HepG2 (cell line): ENCODE data around the gene NEU4. TPM values are rescaled to one million over a fixed set of nuclear protein-coding genes. Genes with fewer than 3 reads are reported as not detected.

Experiments used
- ATAC-seq: fragments of 200-7000 bp; cut with Tn5 transposase; 3 replicates; pipeline ENCODE4 v1.9.1; 2020; ENCODE audit warnings: mild to moderate bottlenecking, moderate library complexity
- BruUV-seq: library from RNA; stranded (reverse); fragments of 400-500 nt; replicated peaks from 2 replicates; lab custom pipeline; 2021; lab: Mats Ljungman, UMichigan
- CTCF ChIA-PET: fragments of 300-600 bp; formaldehyde crosslinking; extraction: SDS; loops from one replicate; lab custom pipeline; 2021; ENCODE audit warnings: low total read pairs, inconsistent platforms, low intra/inter-chr PET ratio; lab: Yijun Ruan, JAX
- POLR2A ChIA-PET: fragments of 350-600 bp; sonication (Branson Sonifier 250); formaldehyde crosslinking; loops from one replicate; lab custom pipeline; 2020; ENCODE audit warnings: antibody characterized with exemption, inconsistent platforms; lab: Yijun Ruan, JAX
- DNase-seq: peaks from one replicate; pipeline ENCODE4 v3.0.0-alpha.2; 2015; ENCODE audit warnings: low spot score
- FAIRE-seq: peaks from 3 replicates; lab custom pipeline; 2011; peaks lifted over from hg19 to GRCh38; lab: Jason Lieb, UNC
- H2AFZ ChIP-seq: one replicate; pipeline ENCODE4 v1.6.1; 2011; ENCODE audit warnings: low read length, inconsistent platforms
- H3K27ac ChIP-seq: fragments of 300-600 bp; 3 replicates; pipeline ENCODE4 v1.8.0; 2011; ENCODE audit warnings: mixed run types, mild to moderate bottlenecking, mixed read lengths, low read length, inconsistent platforms; ENCODE audit not compliant: insufficient read depth; ENCODE audit errors: extremely low read length
- H3K27me3 ChIP-seq, 2 experiments: fragments of 200-600 bp in 1 of 2; 2 replicates in 1 of 2; 3 replicates in 1 of 2; pipeline versions ENCODE4 v1.6.0 to v1.8.0; 2011; ENCODE audit warnings: low read length in 2 of 2, mild to moderate bottlenecking in 2 of 2, moderate library complexity in 2 of 2, inconsistent platforms in 1 of 2; ENCODE audit not compliant: insufficient read depth in 2 of 2, control insufficient read depth in 1 of 2
- H3K36me3 ChIP-seq, 2 experiments: fragments of 200-600 bp in 1 of 2; replicated peaks in 1 of 2; 2 replicates in 1 of 2; 3 replicates in 1 of 2; pipeline versions ENCODE4 v1.5.1 to v1.8.0; 2011; ENCODE audit warnings: low read length in 2 of 2, inconsistent platforms in 1 of 2; ENCODE audit not compliant: insufficient read depth in 2 of 2, control insufficient read depth in 1 of 2
- H3K4me1 ChIP-seq: 2 replicates; pipeline ENCODE4 v1.5.1; 2012; ENCODE audit warnings: low read length, inconsistent platforms; ENCODE audit not compliant: insufficient read depth
- H3K4me2 ChIP-seq: 2 replicates; pipeline ENCODE4 v1.6.0; 2011; ENCODE audit warnings: low read depth, low read length, inconsistent platforms
- H3K4me3 ChIP-seq, 3 experiments: fragments of 200-600 bp in 1 of 3; sonication (generic), shearing (Covaris generic) in 1 of 3; replicated peaks in 1 of 3; 2 replicates each; pipeline ENCODE4 v1.5.1; 2011 to 2016; ENCODE audit warnings: low read length in 3 of 3, inconsistent platforms in 2 of 3, low read depth in 2 of 3, mild to moderate bottlenecking in 2 of 3, control low read depth in 1 of 3, mixed read lengths in 1 of 3; ENCODE audit not compliant: insufficient read depth in 1 of 3
- H3K79me2 ChIP-seq: one replicate; pipeline ENCODE4 v1.6.1; 2011; ENCODE audit warnings: low read length, inconsistent platforms; ENCODE audit not compliant: insufficient read depth
- H3K9ac ChIP-seq: 2 replicates; pipeline ENCODE4 v1.6.0; 2011; ENCODE audit warnings: mild to moderate bottlenecking, low read depth, low read length, inconsistent platforms; ENCODE audit not compliant: insufficient read depth
- H3K9me3 ChIP-seq: 2 replicates; pipeline ENCODE4 v1.5.1; 2012; ENCODE audit warnings: mild to moderate bottlenecking, low read length
- H4K20me1 ChIP-seq: 2 replicates; pipeline ENCODE4 v1.6.0; 2011; ENCODE audit warnings: inconsistent platforms, mild to moderate bottlenecking, low read length, moderate library complexity; ENCODE audit not compliant: insufficient read depth
- ATM ChIP-seq: fragments of 450-650 bp; IDR thresholded peaks from 2 replicates; pipeline ENCODE4 v1.7.1; 2017; ENCODE audit warnings: mild to moderate bottlenecking, borderline replicate concordance
- FOXO1 ChIP-seq: sonication (generic); formaldehyde crosslinking; IDR thresholded peaks from 2 replicates; pipeline ENCODE4 v1.4.0; 2020; ENCODE audit warnings: missing genetic modification reagents
- POGK ChIP-seq: sonication (generic); formaldehyde crosslinking; conservative IDR thresholded peaks from 2 replicates; pipeline ENCODE4 v1.8.0; 2022; ENCODE audit warnings: mild to moderate bottlenecking, moderate library complexity, missing genetic modification reagents
- ZNF331 ChIP-seq: sonication (generic); formaldehyde crosslinking; IDR thresholded peaks from 2 replicates; pipeline ENCODE4 v1.4.0; 2020; ENCODE audit warnings: missing genetic modification reagents
- ZNF569 ChIP-seq: sonication (generic); formaldehyde crosslinking; IDR thresholded peaks from 2 replicates; pipeline ENCODE4 v1.5.0; 2020; ENCODE audit warnings: mild to moderate bottlenecking, missing genetic modification reagents, moderate library complexity, borderline replicate concordance
- ZNF768 ChIP-seq: sonication (generic); formaldehyde crosslinking; IDR thresholded peaks from 2 replicates; pipeline ENCODE4 v1.4.0; 2020; ENCODE audit warnings: missing genetic modification reagents
- ZNF777 ChIP-seq: sonication (generic); formaldehyde crosslinking; IDR thresholded peaks from 2 replicates; pipeline ENCODE4 v1.4.0; 2020; ENCODE audit warnings: missing genetic modification reagents
- WGBS: methylation state at CpG from one replicate; pipeline ENCODE4 v1.1.6; 2017; ENCODE audit warnings: low lambda C conversion rate; 5-methylcytosine and 5-hydroxymethylcytosine counted together
- in situ Hi-C: cut with HindIII; loops from 2 replicates; pipeline ENCODE4 v1.10.0; 2017; ENCODE audit warnings: low pct_unique_long_range_greater_than_20kb; ENCODE audit not compliant: extremely low pct_ligation_motif_present
- intact Hi-C: fragments of 100-400 bp; cut with micrococcal nuclease; formaldehyde crosslinking; loops from one replicate; pipeline ENCODE4 v1.10.0; 2022; ENCODE audit not compliant: unreplicated experiment
- polyA plus RNA-seq, 8 experiments: library from polyadenylated mRNA; depleted of rRNA in 3 of 8; stranded (reverse) in 7 of 8; unstranded in 1 of 8; fragments of >200 nt; fragmentation: Illumina TruSeq in 4 of 8; extraction: Trizol in 4 of 8; gene quantifications; 2 replicates each; pipeline versions ENCODE4 v1.2.1 to v1.2.3, GENCODE V29; 2011 to 2016; ENCODE audit warnings: low read depth in 4 of 8, missing spikeins in 1 of 8, mixed read lengths in 1 of 8; ENCODE audit not compliant: insufficient read depth in 1 of 8
- total RNA-seq, 5 experiments: library from RNA; depleted of rRNA; stranded (reverse); fragments of >200 nt; fragmentation: Illumina TruSeq; extraction: Trizol; gene quantifications; 2 replicates each; pipeline ENCODE4 v1.2.3, GENCODE V29; 2016; ENCODE audit warnings: low read depth in 1 of 5

Gene NEU4
- total and polyA plus RNA-seq, 2 of the 13 experiments (the other 11 are each of a cell fraction or from before 2014, with no cell fraction given) = 53.5 to 107 TPM

- TF ChIP-seq POGK (CRISPR knock-in tag) (no peak), ZNF777 (CRISPR knock-in tag) (no peak), ZNF569 (CRISPR knock-in tag) (no peak), ATM (no peak; the same call in 1 of the 2 replicates), FOXO1 (CRISPR knock-in tag) (no peak)
- TF ChIP-seq, all 625 proteins: peak for 6
Observed at GRCh38 chr2:241793385-241793784, 15.6 kb upstream of the NEU4 start (continued).

- POLR2A ChIA-PET = interaction anchor here (1.4 to 2.3 kb wide), 2 partner anchors 14 to 20 kb away, joined by 3 to 7 read pairs; no protein-coding TSS in a partner anchor
Observed at GRCh38 chr2:241794250-241794823, 14.7 kb upstream of the NEU4 start.

More at GRCh38 chr2:241794250-241794823, 14.7 kb upstream of the NEU4 start:
- Histone ChIP-seq H3K9ac (no peak overlapping the region), H3K27me3 (no peaks in the 10 kb centered on the region; a peak in 1 of 5 replicates), H2AFZ (no peak overlapping the region), H3K27ac (no peak overlapping the region), H4K20me1 (no peaks in the 10 kb centered on the region), H3K9me3 (no peaks in the 10 kb centered on the region), H3K4me2 (no peak overlapping the region), H3K4me3 (no peak overlapping the region), H3K79me2 (no peaks in the 10 kb centered on the region), H3K4me1 (peaks cover 17% of the 10 kb centered on the region), H3K36me3 (no peaks in the 10 kb centered on the region)
- ATAC-seq (no peak), DNase-seq (no peak), FAIRE-seq (no peak)
- TF ChIP-seq ZNF768 (CRISPR knock-in tag) = 0 out of 2 replicates have a peak, but pooled peaks have one; percentile 18
- TF ChIP-seq ZNF331 (CRISPR knock-in tag) = no peak
- intact Hi-C loops (no loop called here), in situ Hi-C loops (no loop called here)
- WGBS = 82% methylated on average over 9 of the region's 10 CpGs
- BruUV-seq = no TSS peak
- CTCF ChIA-PET = no interaction called here
